Measurements from ENCODE around the gene DLGAP1.

GRCh38 chr18:3455907-3456685, 999.0 kb downstream of the DLGAP1 start:
- TF ChIP-seq CTCF (IDR thresholded peaks at IDR 0.05), result no peak
- no peak for TF ChIP-seq POLR2A (IDR thresholded peaks at IDR 0.05)
- no peak for TF ChIP-seq EP300 (IDR thresholded peaks at IDR 0.05)
